ENCODE data around the gene C15orf62.

C15orf62 gene

DNA sequence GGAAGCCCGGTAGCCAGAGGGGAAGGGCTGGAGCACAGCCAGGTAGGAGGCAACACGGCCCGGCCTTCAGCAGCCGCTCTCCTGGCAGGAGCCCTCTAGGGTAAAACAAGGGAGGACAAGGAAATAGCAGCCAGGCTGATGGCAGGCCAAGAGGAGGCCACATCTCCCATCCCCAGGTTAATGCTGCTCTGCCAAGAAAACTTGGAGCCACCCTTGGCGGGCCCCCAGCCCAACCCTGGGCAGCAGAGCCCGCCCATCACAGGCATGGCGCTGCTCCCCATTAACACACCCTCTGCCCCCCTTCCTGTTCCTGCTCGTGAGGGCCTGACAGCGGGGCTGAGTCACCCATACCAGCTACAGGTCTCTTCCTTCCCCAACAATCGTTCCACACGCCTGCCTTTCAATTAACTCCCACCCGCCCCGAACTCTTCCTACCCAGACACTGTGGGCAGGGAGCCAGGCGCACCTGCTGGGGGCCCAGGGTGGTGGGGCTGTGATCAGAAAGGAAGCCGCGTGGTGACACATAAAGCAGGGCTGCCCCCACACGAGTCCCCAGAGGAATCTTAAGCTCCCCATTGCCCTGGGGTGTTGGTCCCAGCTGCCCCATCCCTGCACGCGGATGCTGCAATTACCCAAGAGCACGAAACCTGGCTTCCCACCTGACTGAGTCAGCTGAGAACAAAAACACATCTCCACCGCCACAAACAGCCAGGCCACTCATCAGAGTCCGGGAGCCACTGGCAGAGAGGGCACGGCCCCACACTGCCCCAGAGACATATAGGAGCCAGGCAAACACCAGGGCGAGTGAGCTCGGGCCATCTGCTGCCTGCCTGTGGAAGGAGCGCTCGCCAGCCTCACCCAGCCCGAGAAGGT lies at the start of gene C15orf62:
TSS of gene C15orf62 (plus strand) at position 707 of the 873 bp plus-strand sequence. CDS start 516 bp downstream, outside the sequence.
- Histone ChIP-seq H3K27ac (peak within 1 kb of the TSS in 19 of 21 experiments; percentile 1 to 84 (median 71)), H3K4me3 (peak within 1 kb of the TSS in 2 of 7 experiments; percentile 5 to 17)

- no peak overlapping the region for H3K4me3 ChIP-seq
- H3K27ac ChIP-seq = no peak overlapping the region
These were observed 48.1 kb upstream of the C15orf62 start for GRCh38 chr15:40721701-40722100.

DNA sequence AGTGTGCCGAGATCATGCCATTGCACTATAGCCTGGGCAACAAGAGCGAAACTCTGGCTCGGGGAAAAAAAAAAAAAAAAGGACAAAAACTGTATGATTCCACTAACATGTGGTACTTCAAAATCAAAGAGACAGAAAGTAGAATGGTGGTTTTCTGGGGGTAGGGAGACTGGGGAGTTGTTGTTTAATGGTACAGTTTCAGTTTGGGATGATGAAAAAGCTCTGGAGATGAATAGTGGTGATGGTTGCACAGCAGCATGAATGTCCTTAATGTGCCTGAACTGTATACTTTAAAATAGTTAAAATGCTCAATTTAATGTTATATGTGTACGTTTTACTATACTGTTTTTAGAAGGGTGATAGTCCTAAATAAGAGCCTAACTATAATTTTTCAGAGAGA lies 47.4 kb upstream of the C15orf62 start:
- H3K27ac ChIP-seq = no peak overlapping the region
- no peak overlapping the region for H3K4me3 ChIP-seq

GRCh38 chr15:40722934-40723333 lies 46.8 kb upstream of the C15orf62 start:
- Histone ChIP-seq H3K4me3 (no peak overlapping the region), H3K27ac (no peak overlapping the region)

- Histone ChIP-seq H3K4me3 (no peak overlapping the region), H3K27ac (no peak overlapping the region)
These were observed 45.9 kb upstream of the C15orf62 start for GRCh38 chr15:40723919-40724318.

- H3K4me3 ChIP-seq = no peak overlapping the region
These were observed 38.7 kb upstream of the C15orf62 start for GRCh38 chr15:40731034-40731433.

DNA sequence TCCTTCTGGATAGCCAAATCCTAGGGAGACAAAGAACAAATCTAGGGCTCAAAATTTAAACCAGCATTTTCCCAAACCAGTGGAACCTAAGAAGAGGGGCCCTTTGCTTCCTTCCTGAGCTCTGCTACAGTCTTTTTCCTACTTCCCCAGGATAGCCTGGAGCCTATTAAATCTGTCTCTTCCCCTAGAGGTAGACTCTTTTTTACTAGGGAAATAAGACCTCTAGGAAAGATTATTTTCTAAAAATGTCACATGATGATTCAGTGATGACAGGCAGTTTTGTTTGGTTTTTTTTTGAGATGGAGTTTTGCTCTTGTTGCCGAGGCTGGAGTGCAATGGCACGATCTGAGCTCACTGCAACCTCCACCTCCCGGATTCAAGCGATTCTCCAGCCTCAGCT lies 33.2 kb upstream of the C15orf62 start:
- H3K4me3 ChIP-seq = no peak overlapping the region
- H3K27ac ChIP-seq = no peak overlapping the region

More at GRCh38 chr15:40731034-40731433, 38.7 kb upstream of the C15orf62 start:
- peak overlapping the region in 2 of 21 experiments; percentile 18 to 34 for H3K27ac ChIP-seq

- H3K27ac ChIP-seq = no peak overlapping the region
- H3K4me3 ChIP-seq = no peak overlapping the region
These were observed 32.7 kb upstream of the C15orf62 start for GRCh38 chr15:40737048-40737447.

DNA sequence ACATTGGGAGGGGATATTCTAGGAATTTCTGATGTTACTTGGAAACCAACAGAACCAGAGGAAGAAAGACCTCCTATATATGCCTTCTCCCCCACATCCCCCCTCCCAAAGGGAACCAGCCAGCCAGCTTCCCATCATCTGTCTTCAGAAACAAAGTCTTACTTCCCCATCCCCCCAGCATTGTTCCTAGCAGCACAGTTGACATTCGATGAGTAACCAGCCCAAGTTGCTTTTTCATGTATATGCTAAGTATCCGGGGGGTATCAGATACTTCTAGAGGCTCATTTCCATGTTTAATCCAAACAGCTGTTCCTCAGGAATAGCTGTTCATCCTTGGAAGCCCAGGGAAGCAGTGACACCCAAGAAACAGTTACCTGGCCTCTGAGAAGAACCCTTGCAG lies 30.7 kb upstream of the C15orf62 start:
- H3K4me3 ChIP-seq = no peak overlapping the region

DNA sequence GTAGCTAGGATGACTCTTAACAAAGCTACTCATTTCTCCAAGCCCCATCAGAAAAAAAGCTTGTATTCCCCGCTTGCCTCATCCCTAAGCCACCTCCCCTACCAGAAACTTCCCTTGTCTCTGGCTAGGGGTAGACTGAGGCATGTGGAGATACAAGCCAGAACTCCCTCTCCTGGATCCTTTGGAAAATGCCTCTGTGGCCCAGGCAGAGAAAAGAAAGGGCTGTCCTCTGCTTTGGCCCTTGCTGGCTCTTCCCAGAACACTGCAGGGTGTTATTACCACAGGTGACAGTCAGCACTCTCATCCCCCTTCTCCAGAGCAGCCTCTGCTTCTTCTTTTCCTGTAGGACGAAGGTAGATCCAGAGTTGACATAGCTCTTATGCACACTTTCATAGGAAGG lies 29.9 kb upstream of the C15orf62 start:
- Histone ChIP-seq H3K4me3 (no peak overlapping the region), H3K27ac (no peak overlapping the region)

More for the DNA sequence above, 30.7 kb upstream of the C15orf62 start:
- H3K27ac ChIP-seq = no peak overlapping the region

DNA sequence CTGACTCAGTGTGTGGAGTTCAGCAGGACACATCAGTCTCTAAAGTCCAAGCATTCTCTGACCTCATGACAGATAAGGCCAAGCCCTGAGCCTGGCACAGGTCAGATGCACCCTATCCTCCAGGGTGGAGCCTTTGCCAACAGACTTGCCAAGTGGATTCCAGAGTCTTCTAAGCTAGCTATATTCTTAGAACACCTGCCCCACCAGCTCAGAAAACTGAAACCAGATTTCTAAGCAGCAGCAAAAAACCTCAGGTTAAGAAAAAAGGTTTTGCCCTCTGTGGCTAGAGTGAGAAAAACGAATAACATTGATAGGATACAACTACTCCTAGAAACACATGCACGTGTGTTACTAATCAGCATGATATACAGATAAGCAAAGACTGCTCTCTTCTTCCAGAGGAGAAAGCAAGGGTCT lies 26.3 kb upstream of the C15orf62 start:
- Histone ChIP-seq H3K4me3 (no peak overlapping the region), H3K27ac (peak overlapping the region in 14 of 21 experiments; percentile 6 to 78 (median 46))

DNA sequence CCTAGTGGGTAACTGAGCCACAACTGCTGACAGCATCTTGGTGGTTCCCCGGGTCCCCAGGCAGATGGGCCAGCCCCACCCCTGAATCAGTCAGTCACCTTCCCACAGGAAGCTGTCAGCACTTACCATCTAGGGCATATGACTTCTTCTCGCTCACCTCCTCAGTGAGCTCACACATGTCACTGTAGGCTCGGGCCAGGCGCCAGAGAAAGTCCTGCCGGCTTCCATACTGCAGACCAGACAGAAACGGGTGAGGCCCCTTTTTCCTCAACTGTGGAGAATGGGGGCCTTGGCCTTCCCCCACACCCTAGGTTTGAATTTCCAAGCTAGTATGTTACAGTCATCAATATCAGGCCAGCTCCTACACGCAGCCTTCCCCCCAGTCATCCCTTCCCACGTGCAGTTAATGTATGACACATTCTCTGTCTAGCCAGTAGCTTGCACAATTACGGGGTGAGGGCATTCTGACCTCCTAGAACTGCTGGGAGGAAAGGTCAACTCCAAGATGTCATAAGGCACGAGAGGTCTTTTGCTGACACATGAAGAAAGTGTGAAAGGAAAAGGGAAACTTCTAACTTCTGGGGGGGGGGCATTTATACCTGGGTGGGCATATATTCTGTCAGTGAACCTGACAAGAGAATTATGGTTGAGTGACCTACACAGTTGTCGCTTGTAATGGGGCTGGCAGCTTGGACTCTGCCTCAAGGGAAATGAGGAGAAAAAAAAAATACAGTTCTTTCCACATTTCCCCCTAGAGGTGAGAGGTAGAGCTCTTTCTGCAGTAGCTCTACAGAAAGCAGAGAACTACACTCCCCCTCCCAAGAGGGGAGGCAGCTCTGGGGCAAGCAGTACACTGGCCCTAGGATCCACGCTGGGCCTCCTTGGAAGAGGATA lies 25.6 kb upstream of the C15orf62 start:
- Histone ChIP-seq H3K4me3 (no peak overlapping the region), H3K27ac (peak overlapping the region in 14 of 21 experiments; percentile 6 to 78 (median 48))

GRCh38 chr15:40744815-40745152 lies 25.0 kb upstream of the C15orf62 start:
- Histone ChIP-seq H3K4me3 (no peak overlapping the region), H3K27ac (peak overlapping the region in 7 of 21 experiments; percentile 19 to 74 (median 51))

DNA sequence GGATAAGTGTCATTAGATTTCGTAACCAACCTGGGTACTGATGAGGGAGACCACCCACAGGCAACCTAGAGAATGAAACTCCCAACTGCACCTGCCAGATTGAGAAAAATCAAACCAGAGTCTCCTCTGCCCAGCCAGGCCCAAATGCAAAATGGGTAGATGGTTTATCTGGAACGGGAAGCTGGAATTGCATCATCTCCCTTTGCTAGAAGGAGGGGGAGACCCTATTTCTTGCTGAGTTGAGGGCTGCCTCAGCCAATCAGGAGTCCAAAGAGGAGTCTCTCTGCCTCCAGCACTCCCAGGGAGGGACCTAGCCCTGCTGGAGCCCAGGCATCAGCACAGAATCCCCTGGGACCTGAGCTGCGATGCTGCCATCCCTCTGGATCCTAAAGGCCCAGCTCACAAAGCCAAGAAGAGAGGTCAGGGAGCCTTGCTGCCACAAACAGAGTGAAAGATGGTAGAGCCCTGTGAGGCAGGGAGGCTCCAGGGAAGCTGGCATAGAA lies 22.8 kb upstream of the C15orf62 start:
- Histone ChIP-seq H3K27ac (no peak overlapping the region), H3K4me3 (no peak overlapping the region)

DNA sequence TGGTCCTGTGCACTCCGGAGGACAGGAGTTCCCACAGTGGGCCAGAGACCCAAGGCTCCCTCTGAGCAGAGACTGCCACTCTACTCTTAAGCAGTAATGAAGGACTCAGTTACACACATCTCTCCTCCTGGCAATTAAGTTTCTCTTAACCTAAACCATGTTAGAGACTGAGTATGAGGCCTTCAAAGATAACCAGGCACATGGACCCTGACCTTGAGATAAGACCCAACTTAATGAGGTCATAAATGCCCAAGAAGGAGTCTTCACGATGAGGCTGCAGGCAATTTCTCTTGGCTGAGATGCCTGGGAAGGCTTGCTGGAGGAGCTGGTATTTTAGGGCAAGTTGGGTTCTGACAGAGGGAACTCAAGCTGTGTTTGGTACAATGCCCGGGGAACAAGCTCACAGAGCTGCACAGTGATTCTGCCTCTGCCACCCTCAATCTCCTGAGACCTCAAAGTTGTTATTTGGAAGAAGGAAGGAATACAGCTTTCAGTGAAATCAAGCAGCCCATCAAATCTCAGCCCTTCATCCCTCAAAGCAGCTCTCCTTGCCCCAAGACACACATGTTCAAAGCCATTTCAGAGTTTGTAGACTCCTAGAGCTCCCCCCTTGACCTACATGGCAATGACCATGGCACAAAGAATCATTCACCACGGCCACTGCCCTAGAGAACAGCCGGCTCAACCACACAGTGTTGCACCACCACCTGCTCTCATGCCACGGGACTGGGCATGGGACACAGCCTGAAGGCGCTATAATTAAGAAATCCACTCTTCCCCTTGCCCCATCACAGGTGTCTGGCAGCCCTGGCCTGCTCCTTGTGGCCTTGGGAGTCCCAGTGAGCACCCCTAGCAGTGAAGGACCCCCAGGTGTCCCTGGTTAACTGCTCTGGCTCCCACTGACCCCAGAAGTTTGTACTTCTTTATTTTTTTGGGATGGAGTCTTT lies 21.8 kb upstream of the C15orf62 start:
- H3K4me3 ChIP-seq = no peak overlapping the region
- no peak overlapping the region for H3K27ac ChIP-seq

- Histone ChIP-seq H3K27ac (no peak overlapping the region), H3K4me3 (no peak overlapping the region)
These were observed 20.6 kb upstream of the C15orf62 start for GRCh38 chr15:40749151-40749630.

DNA sequence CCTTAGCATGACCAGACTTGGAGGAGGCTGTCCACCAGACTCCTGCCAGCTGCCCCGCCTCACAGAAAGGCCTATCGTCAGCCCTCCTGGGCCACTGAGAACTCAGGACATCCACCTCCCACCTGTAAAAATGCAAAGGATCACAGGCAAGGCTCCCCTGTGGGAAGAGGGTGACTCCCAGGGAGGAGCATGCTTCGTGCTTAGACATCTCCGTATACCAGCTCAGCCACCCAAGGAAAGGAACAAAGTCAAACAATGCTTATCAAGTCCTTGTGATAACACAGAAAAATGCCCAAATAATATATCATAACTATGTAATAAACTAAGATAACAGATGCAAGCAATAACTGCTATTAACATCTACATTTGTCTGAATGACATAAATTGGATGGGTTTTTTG lies 18.9 kb upstream of the C15orf62 start:
- Histone ChIP-seq H3K4me3 (no peak overlapping the region), H3K27ac (no peak overlapping the region)

GRCh38 chr15:40751745-40752144 lies 18.0 kb upstream of the C15orf62 start:
- H3K27ac ChIP-seq = no peak overlapping the region
- no peak overlapping the region for H3K4me3 ChIP-seq

- Histone ChIP-seq H3K27ac (peak overlapping the region; percentile 7 to 94 (median 84)), H3K4me3 (peak overlapping the region; percentile 80 to 97 (median 82))
These were observed 15.3 kb upstream of the C15orf62 start for GRCh38 chr15:40754574-40754882.
